Measurements from ENCODE around the gene EML6. TPM values are rescaled to one million over a fixed set of nuclear protein-coding genes. Genes with fewer than 3 reads are reported as not detected.

Gene EML6
- total RNA-seq, 1 experiment from 2014 or later: 1.5 TPM

DNA sequence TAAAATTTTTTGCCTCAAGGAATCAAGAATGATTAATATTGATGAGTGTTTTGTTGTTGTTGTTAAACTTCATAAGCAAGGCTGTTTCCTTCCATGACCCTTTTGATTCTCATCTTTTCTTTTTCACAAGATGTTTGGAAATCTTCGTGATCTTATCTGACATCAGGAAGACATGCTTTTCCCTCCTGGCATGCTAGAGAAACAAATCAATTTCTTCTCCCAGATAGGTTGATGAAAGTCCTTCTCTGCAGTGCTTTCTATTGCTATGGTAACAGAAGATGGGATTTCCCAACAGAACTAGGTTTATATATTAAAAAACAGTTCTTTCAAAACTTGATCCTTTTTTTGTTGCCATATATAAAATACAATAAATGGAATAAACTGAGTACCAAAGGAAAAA is 85.2 kb downstream of the EML6 start:
- Histone ChIP-seq H3K4ac (ENCODE audit: low read depth, low read length) (no peak overlapping the region), H3K27me3 (ENCODE audit: insufficient read depth, low read length) (no peaks in the 10 kb centered on the region), H4K5ac (ENCODE audit: insufficient read length, low read depth, low read length) (no peak overlapping the region), H3T11ph (ENCODE audit: low read length) (no peak overlapping the region), H4K91ac (ENCODE audit: insufficient read length, low read depth, low read length) (no peak overlapping the region), H3K27ac (ENCODE audit: insufficient read length, low read depth, low read length) (no peak overlapping the region), H3K56ac (ENCODE audit: insufficient read length, low read depth, low read length) (no peak overlapping the region), H2BK15ac (ENCODE audit: low read depth, low read length) (no peak overlapping the region), H4K20me1 (ENCODE audit: control insufficient read depth, insufficient read depth, insufficient read length) (no peaks in the 10 kb centered on the region), H3K14ac (ENCODE audit: insufficient read depth, low read length) (no peak overlapping the region), H3K23me2 (ENCODE audit: insufficient read length, low read depth, low read length, poor library complexity, severe bottlenecking) (no peaks in the 10 kb centered on the region), H3K9me3 (ENCODE audit: control insufficient read depth, low read depth, low read length) (no peaks in the 10 kb centered on the region), H2BK12ac (ENCODE audit: insufficient read length, low read depth, low read length) (no peak overlapping the region), H2BK5ac (ENCODE audit: insufficient read length, low read length) (no peak overlapping the region), H3K79me2 (ENCODE audit: insufficient read depth, low read length) (no peaks in the 10 kb centered on the region), H4K8ac (replicated peaks; ENCODE audit: insufficient read length, low read depth, low read length) (no peak overlapping the region), H3K18ac (ENCODE audit: insufficient read length, low read depth, low read length) (no peak overlapping the region), H2BK120ac (ENCODE audit: low read depth, low read length, poor library complexity, severe bottlenecking) (no peak overlapping the region), H3K9ac (ENCODE audit: extremely low read depth, insufficient read length, low read length) (no peak overlapping the region), H2AK5ac (ENCODE audit: insufficient read length, low read length) (no peak overlapping the region), H3K79me1 (ENCODE audit: insufficient read depth, low read depth, low read length, poor library complexity, severe bottlenecking) (no peaks in the 10 kb centered on the region), H2AFZ (ENCODE audit: low read length) (no peak overlapping the region), H3K4me1 (ENCODE audit: insufficient read depth, low read length) (no peaks in the 10 kb centered on the region), H3K4me2 (ENCODE audit: insufficient read depth, insufficient read length, low read length) (no peak overlapping the region), H2BK20ac (ENCODE audit: low read depth, low read length, poor library complexity, severe bottlenecking) (no peak overlapping the region), H3K23ac (ENCODE audit: insufficient read length, low read depth, low read length) (no peak overlapping the region)
- no CpG with 5 or more reads among the region's 1 CpG for WGBS (ENCODE audit: extremely low coverage, insufficient read length, low lambda C conversion rate)
- Mint-ChIP-seq H3K27ac (no peak overlapping the region), H3K27me3 (ENCODE audit: low read depth) (no peaks in the 10 kb centered on the region), H3K4me1 (peaks cover 12 to 17% of the 10 kb centered on the region in 2 experiments), H3K4me3 (no peak overlapping the region), H3K36me3 (ENCODE audit: insufficient read depth in 1 of 3, low read depth in 3 of 3) (no peaks in the 10 kb centered on the region), H3K9me3 (no peaks in the 10 kb centered on the region)
- TF ChIP-seq, protein P1, sequence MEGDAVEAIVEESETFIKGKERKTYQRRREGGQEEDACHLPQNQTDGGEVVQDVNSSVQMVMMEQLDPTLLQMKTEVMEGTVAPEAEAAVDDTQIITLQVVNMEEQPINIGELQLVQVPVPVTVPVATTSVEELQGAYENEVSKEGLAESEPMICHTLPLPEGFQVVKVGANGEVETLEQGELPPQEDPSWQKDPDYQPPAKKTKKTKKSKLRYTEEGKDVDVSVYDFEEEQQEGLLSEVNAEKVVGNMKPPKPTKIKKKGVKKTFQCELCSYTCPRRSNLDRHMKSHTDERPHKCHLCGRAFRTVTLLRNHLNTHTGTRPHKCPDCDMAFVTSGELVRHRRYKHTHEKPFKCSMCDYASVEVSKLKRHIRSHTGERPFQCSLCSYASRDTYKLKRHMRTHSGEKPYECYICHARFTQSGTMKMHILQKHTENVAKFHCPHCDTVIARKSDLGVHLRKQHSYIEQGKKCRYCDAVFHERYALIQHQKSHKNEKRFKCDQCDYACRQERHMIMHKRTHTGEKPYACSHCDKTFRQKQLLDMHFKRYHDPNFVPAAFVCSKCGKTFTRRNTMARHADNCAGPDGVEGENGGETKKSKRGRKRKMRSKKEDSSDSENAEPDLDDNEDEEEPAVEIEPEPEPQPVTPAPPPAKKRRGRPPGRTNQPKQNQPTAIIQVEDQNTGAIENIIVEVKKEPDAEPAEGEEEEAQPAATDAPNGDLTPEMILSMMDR (conservative IDR thresholded peaks at IDR 0.05): no peak
- DNase-seq: no peak
